ENCODE results near the gene VSTM4.

Gene VSTM4

DNA sequence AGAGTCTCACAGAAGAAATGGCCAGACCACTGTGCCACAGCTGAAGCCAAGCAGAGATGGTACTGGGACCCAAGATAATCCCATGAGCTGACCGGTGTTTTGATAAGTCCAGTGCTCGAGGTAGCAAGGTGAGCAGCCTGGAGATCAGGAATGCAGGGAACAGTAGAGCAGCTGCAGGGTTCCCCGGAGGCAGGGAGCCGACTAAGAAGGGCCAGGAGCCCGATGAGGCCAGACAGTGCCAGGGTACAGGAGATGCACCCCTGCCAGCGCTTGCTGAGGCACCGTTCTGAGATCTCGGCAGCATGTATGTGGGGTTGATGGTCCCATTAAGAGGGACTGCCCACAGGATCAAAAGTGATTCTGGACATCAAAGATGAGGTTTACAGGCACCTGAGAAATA lies 47.1 kb downstream of the VSTM4 start:
- DNase-seq, result no peak

DNA sequence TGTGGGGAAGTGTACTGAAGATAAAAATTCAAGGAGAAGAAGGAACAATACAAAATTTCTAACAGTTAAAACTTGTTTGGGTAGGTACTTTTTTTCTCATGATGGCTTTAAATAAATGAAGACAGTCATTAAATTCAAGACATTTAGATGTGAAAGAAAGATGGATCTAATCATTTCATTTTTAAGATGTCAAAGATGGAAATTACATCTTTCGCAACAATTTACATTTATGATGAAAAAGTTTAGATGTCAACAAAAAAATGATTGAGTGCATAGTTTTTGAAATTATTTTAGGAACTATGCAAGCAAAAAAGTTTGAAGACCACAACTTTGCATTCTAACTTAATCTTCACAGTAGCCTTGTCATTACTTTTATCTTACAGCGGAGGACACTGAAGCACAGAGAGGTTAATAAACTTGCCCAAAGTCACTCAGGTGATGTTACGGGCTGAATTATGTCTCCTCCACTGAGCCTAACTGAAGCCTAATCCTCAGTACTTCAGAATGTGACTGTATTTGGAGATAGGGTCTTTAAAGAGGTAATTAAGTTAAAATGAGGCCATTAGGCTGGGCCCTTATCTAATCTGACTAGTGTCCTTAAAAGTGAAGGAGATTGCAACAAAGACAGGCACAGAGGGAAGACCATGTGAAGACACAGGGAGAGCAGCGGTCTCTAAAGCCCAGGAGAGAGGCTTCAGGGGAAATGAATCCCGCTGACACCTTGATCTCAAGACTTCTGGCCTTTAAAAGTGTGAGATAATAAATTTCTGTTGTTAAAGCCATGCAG lies 48.2 kb downstream of the VSTM4 start:
- DNase-seq, result no peak

DNA sequence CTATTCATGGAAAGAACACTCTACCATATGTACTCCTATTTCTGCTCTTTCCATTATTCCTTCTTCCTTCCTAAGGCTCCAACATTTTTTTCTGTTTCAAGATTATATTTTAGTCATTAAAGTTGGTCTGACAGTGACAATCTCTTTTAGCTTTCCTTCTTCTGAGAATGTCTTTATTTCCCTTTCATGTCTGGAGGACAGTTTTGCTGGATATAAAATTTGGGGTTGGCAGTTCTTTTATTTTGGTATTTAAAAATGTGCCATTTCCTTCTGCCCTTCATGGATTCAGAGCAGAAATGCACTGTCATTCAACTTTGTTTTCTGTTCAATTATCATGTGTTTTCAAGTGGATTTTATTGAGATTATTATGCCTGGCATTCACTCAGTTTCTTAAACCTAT lies 53.1 kb downstream of the VSTM4 start:
- DNase-seq, result no peak

DNA sequence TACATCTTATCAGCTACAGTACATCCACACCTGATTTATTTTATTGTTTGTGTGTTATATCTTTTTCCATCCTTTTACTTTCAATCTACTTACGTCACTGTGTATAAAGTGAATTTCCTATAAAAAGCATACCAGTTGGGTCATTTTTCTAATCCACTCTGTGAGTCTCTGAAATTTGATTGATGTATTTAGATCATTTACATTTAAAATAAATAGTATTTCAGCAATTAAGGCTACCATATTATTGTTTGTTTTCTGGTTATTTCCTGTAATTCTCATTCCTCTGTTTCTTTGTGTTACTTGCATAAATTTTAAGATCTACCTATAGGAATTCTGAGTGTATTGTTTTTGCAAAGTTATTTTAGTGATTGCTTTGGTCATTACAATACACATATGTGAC lies 53.7 kb downstream of the VSTM4 start:
- DNase-seq, result no peak

DNA sequence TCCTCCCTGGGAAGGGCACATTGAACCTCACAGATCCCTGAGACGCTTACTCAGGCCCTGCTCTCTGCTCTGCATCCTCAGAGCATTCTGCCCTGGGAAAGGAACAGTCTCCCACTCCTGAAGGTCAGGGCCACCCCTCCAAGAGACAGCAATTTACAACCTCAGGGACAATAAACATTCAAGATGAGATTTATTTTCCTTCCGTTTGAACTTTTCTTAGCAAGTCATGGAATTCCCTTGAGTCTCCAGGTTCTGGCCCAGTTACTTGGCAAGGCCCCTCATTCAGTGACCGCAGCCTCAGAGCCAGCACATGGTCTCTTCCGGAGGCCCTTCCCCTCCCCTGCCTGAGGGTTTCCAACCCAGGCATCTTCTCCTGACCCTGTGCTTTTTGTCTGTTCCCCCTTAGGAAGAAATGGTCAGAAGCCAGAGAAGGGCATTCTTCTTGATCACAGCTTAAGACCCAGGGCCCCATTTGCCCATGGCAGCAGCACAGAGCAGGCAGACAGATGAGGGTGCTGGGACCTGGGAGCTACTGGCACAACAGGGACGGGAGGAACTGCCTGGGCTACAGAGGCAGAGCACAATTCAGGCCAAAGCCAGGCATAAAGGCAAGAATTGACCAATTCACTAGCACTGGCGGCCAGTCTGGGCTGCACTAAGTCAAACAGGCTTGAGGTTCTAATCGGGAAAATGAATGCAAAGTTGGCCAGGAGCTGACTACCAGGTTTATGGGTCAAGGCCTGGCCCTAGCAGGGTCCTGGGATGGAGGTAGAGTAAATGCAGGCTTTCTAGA lies 56.7 kb downstream of the VSTM4 start:
- DNase-seq, result no peak

DNA sequence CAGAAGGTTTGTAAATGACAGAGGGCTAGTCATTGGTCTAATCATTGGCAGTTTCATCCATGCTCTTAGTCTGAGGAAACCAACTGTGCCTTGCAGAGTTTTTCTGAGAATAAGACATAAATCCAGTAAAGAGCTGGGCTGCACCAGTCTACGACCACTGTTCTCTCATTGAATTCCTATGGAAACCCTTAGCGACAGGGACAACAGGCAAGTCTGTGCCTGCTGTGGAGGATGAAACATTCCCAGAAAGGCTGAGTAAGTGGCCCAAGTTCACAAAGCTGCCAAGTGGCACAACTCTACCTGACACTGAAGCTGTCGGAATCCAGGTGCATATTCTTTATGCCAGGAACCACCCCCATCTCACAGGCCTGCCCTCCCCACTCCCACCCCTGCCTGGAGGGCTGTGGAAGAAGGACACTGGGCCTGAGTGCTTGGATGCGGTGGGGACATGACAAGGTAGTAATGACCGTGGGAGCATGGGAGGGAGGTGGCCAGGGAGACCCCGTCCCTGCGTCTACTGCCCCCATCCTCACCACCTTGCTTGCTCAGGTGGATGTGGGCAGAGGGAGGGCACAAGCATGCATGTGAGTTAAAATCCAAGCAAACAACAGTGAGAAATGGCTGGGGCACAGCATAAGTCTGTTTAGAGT lies 58.0 kb downstream of the VSTM4 start:
- no peak for DNase-seq

DNA sequence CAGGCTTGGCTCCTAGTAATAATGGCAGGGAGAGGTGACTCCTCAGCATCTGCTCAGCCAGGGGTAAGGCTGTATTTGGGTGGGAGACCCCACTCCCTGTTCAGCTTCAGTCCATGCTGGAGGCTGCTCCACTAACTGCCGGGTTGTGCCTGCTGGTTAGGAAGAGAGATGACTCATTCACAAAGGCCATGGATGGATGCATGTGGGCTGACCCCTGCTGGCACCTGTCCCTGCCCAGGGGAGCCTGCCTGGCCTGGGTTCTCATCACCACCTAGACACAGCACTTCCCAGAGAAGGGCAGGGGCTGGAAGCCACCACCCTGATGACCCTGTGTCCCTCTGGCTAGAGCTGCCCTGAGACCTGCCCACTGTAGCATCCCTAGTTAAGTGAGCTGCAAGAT lies 59.0 kb downstream of the VSTM4 start:
- DNase-seq, result no peak

DNA sequence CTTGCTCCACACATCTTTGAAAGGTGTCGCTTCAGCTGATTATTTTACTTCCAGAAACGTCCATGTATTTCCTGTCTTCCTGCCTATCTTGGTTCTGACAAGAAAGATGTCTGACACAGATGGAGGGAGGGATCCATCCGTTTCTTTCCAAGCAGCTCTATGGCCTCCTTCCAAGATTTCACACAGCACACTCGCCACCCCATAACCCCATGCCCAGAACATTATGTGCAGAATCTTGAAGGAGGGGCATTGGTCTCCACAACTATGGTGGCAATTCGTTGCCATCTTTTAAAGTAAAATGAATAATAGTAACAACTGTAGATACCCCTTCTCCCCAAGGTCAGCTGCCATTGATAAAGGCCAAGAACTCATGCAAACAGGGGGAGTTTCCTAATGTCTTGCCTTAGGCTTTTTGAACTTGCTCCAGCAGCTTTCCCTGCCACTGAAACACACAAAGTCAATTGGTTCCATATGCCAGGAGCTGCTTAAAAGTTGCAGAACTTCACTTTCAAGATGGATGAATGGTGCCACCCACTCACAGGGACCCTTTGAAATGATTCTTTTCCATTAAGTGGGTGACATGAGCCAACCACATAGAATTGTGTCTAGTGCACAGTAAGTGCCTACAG lies 60.0 kb downstream of the VSTM4 start:
- no peak for DNase-seq

DNA sequence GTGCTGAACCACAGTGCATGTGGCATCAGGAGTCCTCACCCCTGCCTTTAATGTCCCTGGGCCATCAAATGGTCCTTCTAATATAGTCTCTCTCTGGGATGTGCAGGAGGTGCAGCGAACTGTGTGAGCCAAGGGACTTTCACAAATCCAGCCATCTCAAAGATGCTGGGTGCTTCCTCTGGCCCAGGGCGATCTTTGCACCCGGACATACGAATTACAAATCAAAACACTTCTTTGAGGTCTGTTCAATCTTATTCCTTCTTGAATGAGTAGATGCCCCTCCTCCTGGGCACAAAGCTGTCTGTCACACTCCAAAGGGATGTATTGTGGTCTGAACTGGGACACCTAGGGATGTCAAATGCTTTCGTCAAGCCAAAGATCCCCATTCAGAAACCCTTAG lies 60.6 kb downstream of the VSTM4 start:
- DNase-seq, result no peak

DNA sequence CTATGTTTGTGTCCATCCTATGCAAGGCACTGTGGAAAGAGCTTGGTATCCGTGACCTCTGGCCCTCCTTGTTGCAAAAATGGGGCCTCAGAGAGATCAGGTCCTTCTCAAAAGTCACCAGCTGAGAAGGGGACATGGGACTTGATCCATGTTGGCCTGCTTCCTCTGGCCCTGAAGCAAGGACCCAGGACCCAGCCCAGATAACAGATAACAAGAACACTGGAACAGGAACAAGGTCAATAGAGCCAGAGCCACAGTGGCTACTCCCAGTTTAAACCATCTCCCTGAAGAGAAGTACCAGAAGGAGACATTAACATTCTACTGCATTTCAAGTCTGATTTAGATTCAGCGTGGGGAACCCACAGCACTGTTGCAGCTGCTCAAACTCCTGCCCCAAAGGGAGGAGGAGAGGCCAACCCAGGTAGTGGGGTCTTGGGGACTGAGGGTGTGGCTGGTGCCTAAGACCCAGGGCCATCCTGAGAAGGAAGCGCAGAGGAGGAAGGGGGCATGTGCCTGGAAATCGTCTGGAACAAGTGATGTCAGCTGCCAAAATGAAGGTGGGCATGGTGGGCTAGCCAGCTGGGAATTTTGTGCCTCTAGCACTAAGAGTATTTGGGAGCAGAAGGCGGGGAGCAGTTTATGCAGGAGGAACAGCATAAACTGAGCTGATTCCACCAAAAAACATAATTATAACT lies 61.2 kb downstream of the VSTM4 start:
- DNase-seq, result no peak

DNA sequence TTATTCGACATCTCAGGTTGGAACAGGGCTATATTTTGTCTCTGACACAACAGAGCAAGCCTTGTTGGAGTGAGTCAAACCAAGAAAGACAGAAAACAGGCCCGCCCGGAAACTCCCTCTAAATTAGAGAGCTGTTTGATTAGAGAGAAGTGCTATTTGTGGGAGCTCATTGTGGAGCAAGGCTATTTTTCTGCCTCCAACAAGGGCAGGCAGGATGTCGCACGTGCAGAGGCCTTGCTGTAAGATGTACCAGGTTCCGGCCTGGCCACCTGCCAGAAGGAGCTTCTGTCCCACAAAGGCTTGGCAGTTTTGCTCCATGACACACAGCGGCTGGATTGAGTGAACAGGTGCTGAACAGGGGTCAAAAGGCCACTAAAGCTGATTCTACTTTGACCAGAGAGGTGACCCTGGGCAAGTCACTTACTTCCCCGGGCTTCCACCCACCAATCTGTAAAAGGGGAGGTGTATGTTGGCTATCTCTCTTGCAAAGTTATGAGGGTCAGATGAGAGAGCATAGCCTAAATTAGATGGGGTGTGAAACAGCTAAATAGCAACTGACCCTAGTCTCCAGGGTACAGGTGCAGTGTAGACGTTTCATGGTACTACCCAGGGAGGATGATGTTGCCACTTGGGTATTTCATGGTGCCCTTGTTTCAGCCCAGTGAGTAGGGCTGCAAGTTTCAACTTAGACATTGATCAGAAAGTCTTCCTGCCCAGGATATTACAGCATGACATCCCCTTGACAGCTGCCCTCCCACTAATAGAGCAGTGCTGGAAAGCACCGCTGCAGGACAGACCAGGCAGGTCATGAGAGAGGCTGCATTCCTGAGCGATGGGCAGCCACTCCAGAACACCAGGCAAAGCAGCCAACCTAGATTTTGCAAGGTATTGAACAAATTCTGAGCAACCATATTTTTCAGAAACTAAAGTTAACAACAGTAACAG lies 62.0 kb downstream of the VSTM4 start:
- DNase-seq, result no peak

DNA sequence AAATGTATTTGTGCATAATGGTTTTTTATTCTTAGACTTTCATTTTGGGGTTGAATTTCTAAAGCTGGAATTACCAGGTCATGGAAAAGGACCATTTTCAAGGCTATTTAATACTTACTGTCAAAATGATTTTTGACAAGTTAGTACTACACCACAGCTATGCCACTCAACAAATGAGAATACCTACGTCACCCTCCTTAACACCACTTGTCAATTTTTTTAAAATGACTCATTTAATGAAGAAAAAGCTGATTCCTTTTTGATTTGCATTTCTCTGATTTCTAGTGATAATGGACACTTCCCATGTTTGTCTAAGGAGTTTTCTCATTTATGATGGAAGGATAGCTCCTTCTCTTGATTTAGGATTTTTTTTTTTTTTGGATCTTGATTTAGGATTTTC lies 63.3 kb downstream of the VSTM4 start:
- DNase-seq, result no peak

DNA sequence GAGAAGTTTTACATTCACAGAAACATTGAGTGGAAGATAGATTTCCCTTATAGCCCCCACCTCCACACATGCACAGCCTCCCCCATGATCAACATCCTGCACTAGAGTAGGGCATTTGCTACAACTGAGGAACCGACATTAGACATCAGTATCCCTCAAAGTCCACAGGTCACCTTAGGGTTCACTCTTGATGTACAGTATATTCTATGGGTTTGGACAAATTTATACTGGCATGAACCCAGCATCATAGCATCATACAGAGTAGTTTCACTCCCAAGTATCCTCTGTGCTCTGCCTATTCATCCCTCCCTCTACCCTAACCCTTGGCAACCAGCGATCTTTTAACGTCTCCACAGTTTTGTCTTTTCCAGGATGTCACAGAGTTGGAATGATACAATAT lies 64.4 kb downstream of the VSTM4 start:
- DNase-seq, result no peak

DNA sequence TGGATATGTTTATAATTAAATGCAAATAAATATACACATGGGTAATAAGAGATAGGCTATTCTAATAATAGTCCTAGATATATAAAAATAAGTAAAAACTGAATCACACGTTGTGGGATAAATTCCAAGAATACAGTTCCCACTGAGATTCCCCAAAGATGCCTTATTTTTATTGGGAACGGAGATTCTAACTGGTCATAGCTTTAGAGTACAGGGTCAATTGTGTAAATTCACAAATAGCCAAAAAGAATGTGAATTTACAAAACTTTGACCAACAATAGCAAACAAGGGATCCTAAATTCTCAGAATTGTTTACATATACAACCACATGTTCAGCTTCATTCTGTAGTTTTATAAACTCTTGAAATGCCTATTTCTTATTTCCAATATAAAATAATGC lies 65.0 kb downstream of the VSTM4 start:
- no peak for DNase-seq

DNA sequence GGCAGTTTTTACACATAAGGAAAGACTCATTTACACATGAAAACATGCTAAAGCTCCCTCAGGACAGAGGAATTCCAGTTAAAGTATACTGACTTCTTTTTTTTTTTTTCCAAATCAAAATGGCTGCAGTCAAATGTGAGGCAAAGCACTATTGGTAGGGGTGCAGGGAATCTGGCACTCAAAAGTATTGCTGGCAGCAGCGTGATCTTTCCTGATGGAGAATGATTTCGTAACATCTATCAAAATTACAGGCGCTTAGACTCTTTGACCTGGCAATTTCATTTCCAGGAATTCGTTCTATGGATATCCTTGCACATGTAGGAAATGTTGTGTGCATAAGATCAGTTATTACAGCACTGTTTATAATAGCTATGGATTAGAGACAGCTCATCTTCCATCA lies 65.7 kb downstream of the VSTM4 start:
- DNase-seq, result no peak

DNA sequence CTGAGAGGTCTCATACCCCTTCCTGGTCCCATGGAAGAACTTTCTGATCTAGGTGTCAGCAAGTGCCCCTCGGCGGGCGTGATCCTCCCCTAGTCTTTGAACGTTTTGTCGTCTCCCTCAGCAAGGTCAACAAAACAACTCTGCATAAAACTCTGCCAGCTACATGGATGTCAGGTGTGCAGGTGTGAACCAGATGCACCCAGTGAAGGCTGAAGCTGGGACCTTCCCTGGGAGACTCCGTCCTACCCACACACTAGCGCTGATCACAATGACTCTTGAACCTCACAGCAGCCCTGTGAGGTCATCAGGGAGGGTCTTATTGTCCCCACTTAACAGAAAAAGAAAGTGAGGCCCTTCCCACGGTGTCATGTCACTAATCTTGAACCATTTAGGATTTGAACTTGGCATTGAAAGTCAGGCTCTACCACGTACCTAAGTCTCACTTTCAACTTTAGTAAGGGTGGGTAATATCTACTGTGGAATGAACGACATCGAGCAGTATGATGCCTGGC lies 68.1 kb downstream of the VSTM4 start:
- DNase-seq, result no peak

DNA sequence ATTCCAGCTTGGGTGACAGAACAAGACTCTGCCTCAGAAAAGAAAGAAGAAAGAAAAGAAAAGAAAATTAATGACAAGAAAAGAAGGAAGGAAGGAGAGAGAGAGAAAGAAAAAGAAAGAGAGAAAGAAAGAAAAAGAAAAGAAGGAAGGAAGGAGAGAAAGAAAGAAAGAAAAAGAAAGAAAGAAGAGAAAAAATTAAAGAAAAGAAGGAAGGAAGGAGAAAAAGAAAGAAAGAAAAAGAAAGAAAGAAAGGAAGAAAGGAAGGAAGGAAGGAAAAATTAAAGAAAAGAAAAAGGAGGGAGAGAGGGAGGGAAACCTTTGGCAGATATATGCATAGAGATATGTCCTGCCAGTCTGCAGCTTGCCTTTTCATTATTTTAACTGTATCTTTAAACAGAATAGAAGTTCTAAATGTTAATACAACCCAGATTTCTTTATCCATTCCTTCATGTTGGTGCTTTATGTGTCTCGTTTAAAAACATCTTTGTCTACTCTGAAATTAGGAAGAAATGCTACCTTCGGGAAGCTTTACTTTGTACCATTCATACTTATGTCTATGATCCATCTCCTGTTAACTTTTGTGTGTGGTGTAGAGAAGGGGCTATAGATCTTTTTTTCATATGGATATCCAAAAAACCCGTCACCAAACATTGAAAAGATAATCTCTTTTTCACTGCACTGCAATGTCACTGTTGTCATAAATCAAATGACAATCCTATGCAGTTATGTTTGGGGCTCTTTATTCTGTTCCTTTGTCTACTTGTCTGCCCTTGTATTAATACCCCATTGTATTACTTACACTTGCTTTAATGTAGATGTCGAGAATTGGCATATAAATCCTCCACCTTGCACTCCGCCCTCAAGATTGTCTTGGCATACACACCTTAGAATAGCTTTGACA lies 70.8 kb downstream of the VSTM4 start:
- no peak for DNase-seq

DNA sequence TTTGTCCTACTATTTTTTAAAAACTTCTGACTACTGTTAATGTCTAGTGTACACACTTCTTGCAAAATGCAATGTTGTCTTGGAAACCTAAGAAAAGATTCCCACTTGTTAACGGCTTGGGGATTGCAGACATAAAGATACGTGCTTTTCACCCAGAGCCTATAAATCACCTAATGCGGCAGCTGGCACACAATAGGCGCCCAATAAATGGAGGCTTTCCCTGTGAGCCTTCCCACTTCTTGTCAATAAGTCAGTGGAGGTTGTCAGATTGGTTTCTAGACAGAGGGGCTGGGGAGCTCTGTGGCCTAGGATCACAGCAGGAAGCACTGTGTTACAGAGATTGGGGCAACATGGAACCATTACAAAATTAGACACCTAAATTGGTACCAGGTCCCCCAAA lies 74.7 kb downstream of the VSTM4 start:
- DNase-seq, result peak; percentile 11

DNA sequence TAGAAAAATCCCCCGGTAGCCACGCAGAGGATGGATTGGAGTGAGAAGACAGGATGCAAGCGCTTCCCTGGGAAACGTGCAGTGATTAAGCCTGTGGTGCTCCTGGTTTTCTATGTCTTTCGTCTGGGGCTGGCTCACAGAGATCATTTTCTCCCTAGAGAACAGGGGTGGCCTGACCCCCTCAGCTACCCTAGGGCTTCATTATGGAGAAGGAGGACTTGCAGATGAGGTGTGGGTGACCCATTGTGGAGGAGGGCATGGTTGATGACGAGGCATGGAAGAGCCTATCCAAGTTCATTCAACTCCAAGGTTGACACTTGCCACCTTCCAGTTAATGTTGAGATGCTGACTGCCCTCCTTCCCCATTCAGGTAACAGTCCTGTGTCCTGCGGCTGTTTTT lies 75.9 kb downstream of the VSTM4 start:
- DNase-seq, result no peak

DNA sequence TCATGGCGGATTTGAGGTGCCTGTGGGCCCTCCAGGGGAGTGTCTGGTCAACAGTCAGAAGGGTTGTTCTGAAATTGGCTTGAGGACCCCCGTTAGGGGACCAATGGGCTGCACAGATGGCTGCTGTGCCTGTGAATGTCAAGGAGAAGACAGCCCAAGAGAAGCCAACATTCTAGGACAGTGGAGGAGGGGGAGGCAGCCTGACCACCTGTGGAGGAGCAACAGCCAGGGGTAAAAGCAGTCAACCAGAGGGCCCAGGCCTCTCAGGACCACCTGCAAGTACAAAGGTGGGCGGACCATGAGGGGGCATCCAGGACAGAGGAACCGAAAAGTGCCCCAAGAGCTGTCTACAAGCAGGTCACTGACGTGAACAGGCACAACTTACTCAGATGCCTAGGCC lies 76.6 kb downstream of the VSTM4 start:
- no peak for DNase-seq
